ENCODE results near the gene PTPRR.

GRCh38 chr12:70771581-70771980 lies 149.0 kb downstream of the PTPRR start:
- TF ChIP-seq CTCF (IDR thresholded peaks at IDR 0.05) (no peak), RXRA (IDR thresholded peaks at IDR 0.05; ENCODE audit: borderline replicate concordance, low read depth) (no peak), EZH2phosphoT487 (IDR thresholded peaks at IDR 0.05; ENCODE audit: borderline replicate concordance, low read depth) (no peak), RCOR1 (IDR thresholded peaks at IDR 0.05; ENCODE audit: low read length) (no peak), MXI1 (IDR thresholded peaks at IDR 0.05; ENCODE audit: low read depth, low read length) (no peak), TCF12 (IDR thresholded peaks at IDR 0.05) (no peak)
- TF ChIP-seq, protein P1, sequence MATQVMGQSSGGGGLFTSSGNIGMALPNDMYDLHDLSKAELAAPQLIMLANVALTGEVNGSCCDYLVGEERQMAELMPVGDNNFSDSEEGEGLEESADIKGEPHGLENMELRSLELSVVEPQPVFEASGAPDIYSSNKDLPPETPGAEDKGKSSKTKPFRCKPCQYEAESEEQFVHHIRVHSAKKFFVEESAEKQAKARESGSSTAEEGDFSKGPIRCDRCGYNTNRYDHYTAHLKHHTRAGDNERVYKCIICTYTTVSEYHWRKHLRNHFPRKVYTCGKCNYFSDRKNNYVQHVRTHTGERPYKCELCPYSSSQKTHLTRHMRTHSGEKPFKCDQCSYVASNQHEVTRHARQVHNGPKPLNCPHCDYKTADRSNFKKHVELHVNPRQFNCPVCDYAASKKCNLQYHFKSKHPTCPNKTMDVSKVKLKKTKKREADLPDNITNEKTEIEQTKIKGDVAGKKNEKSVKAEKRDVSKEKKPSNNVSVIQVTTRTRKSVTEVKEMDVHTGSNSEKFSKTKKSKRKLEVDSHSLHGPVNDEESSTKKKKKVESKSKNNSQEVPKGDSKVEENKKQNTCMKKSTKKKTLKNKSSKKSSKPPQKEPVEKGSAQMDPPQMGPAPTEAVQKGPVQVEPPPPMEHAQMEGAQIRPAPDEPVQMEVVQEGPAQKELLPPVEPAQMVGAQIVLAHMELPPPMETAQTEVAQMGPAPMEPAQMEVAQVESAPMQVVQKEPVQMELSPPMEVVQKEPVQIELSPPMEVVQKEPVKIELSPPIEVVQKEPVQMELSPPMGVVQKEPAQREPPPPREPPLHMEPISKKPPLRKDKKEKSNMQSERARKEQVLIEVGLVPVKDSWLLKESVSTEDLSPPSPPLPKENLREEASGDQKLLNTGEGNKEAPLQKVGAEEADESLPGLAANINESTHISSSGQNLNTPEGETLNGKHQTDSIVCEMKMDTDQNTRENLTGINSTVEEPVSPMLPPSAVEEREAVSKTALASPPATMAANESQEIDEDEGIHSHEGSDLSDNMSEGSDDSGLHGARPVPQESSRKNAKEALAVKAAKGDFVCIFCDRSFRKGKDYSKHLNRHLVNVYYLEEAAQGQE (IDR thresholded peaks at IDR 0.05; ENCODE audit: low read depth, low read length), result no peak
- TF ChIP-seq, protein P2, sequence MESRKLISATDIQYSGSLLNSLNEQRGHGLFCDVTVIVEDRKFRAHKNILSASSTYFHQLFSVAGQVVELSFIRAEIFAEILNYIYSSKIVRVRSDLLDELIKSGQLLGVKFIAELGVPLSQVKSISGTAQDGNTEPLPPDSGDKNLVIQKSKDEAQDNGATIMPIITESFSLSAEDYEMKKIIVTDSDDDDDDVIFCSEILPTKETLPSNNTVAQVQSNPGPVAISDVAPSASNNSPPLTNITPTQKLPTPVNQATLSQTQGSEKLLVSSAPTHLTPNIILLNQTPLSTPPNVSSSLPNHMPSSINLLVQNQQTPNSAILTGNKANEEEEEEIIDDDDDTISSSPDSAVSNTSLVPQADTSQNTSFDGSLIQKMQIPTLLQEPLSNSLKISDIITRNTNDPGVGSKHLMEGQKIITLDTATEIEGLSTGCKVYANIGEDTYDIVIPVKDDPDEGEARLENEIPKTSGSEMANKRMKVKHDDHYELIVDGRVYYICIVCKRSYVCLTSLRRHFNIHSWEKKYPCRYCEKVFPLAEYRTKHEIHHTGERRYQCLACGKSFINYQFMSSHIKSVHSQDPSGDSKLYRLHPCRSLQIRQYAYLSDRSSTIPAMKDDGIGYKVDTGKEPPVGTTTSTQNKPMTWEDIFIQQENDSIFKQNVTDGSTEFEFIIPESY (IDR thresholded peaks at IDR 0.05; ENCODE audit: borderline replicate concordance, low read depth), result no peak
